ENCODE results near the gene HSD11B2. TPM values are rescaled to one million over a fixed set of nuclear protein-coding genes. Genes with fewer than 3 reads are reported as not detected.

The HSD11B2 gene
- total RNA-seq, 1 experiment from 2014 or later = 2.4 TPM

DNA sequence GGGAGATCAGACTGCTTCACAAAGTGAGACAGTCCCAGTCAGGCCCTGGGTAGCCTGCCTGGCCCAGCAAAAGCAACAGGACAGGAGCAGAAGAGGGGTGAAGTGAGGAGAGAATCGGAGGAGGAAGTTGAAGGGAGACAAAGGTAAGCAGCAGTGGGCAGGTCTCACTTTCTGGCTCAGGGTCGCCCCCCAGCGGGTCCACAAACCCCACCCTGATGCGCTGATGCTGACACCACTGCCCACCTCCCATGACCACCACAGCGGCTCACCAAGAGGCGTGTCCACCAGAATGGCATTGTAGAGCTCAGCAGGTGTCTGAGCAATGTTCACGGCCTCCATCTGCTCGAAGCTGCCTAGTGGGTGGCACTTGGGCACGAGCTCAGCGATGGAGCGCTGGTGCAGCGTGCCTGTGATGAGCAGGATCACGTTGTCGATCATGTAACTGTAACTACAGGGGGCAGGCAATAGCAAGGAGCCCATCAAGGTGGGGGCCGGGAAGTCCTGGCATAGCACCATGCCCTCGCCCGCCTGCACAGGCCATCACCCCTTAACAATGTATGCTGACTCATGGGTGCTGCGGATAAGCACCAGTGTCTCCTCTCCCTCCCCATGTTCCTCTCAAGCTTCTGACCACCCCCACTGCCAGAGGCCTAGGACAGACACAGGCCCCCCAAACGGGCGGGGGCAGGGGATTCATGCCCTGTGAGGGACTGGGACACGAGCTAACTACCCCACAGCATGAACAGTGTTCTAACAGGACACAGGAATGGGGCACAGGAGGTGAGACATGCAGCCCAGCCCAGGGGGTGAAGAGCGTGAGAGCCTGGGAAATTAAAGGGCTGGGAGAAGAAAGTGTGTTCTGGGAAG is 13.6 kb downstream of the HSD11B2 start:
- CTCF ChIA-PET = no interaction called here
- H3K4me3 ChIP-seq (ENCODE audit: low read length) = no peak overlapping the region
- H3K79me2 ChIP-seq (ENCODE audit: low read length) = no peaks in the 10 kb centered on the region
- H3K27me3 ChIP-seq (ENCODE audit: low read length) = no peaks in the 10 kb centered on the region
- no peaks in the 10 kb centered on the region for H3K36me3 ChIP-seq (ENCODE audit: low read depth, low read length)
- no peak overlapping the region for H3K4me2 ChIP-seq (ENCODE audit: low read length)
- H3F3A ChIP-seq (ENCODE audit: low read length, unreplicated experiment) = no peaks in the 10 kb centered on the region
- H3K27ac ChIP-seq (ENCODE audit: low read length) = no peak overlapping the region
- no peaks in the 10 kb centered on the region for H3K4me1 ChIP-seq (ENCODE audit: insufficient read depth, low read length)
- H2AFZ ChIP-seq (ENCODE audit: low read length) = no peak overlapping the region
- no TSS peak for BruUV-seq (replicated peaks)
- H3K9ac ChIP-seq (ENCODE audit: low read length) = no peak overlapping the region
- H4K20me1 ChIP-seq (ENCODE audit: low read length) = no peaks in the 10 kb centered on the region
- H3K9me2 ChIP-seq (replicated peaks; ENCODE audit: low read length) = no peaks in the 10 kb centered on the region
- no peak for DNase-seq
- POLR2A ChIA-PET (ENCODE audit: unreplicated experiment) = interaction anchor here (0.6 kb wide), 1 partner anchor 136 kb away, joined by 4 read pairs; no protein-coding TSS in a partner anchor
- TF ChIP-seq, protein P1, sequence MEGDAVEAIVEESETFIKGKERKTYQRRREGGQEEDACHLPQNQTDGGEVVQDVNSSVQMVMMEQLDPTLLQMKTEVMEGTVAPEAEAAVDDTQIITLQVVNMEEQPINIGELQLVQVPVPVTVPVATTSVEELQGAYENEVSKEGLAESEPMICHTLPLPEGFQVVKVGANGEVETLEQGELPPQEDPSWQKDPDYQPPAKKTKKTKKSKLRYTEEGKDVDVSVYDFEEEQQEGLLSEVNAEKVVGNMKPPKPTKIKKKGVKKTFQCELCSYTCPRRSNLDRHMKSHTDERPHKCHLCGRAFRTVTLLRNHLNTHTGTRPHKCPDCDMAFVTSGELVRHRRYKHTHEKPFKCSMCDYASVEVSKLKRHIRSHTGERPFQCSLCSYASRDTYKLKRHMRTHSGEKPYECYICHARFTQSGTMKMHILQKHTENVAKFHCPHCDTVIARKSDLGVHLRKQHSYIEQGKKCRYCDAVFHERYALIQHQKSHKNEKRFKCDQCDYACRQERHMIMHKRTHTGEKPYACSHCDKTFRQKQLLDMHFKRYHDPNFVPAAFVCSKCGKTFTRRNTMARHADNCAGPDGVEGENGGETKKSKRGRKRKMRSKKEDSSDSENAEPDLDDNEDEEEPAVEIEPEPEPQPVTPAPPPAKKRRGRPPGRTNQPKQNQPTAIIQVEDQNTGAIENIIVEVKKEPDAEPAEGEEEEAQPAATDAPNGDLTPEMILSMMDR (conservative IDR thresholded peaks at IDR 0.05; ENCODE audit: low read depth, low read length) = no peak
- TF ChIP-seq EZH2 (IDR thresholded peaks at IDR 0.05; ENCODE audit: low read length, unreplicated experiment) (no peak), EZH2phosphoT487 (IDR thresholded peaks at IDR 0.05; ENCODE audit: borderline replicate concordance, low read length) (no peak)
- no peak for ATAC-seq
- H3K9me3 ChIP-seq (ENCODE audit: low read length) = no peaks in the 10 kb centered on the region
- intact Hi-C loops (cut with micrococcal nuclease) = no loop called here

DNA sequence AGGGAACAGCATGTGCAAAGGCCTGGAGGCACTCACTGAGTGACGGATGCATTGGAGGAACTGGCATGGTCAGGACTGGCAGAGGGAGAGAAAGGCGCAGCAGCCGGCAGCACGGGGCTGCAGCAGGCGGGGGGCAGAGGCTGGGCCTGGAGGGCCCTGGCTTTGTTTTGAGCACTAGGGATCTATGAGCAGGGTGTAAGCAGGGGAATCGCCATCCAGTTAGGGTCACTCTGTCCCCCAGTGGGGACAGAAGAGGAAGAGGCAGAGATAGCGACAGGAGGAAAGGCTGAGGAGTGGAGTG is 14.2 kb downstream of the HSD11B2 start:
- CTCF ChIA-PET = interaction anchor here (1.0 kb wide), 1 partner anchor 17 kb away, joined by 3 read pairs; no protein-coding TSS in a partner anchor
- H3K4me3 ChIP-seq (ENCODE audit: low read length) = no peak overlapping the region
- no peak for DNase-seq
- no peak overlapping the region for H3K9ac ChIP-seq (ENCODE audit: low read length)
- H2AFZ ChIP-seq (ENCODE audit: low read length) = no peak overlapping the region
- H3F3A ChIP-seq (ENCODE audit: low read length, unreplicated experiment) = no peaks in the 10 kb centered on the region
- H3K79me2 ChIP-seq (ENCODE audit: low read length) = no peaks in the 10 kb centered on the region
- intact Hi-C loops (cut with micrococcal nuclease) = no loop called here
- no peaks in the 10 kb centered on the region for H4K20me1 ChIP-seq (ENCODE audit: low read length)
- no peaks in the 10 kb centered on the region for H3K9me3 ChIP-seq (ENCODE audit: low read length)
- no peak for ATAC-seq
- no peaks in the 10 kb centered on the region for H3K9me2 ChIP-seq (replicated peaks; ENCODE audit: low read length)
- TF ChIP-seq EZH2phosphoT487 (IDR thresholded peaks at IDR 0.05; ENCODE audit: borderline replicate concordance, low read length) (no peak), EZH2 (IDR thresholded peaks at IDR 0.05; ENCODE audit: low read length, unreplicated experiment) (no peak)
- TF ChIP-seq, protein P1 (conservative IDR thresholded peaks at IDR 0.05; ENCODE audit: low read depth, low read length) = no peak
- BruUV-seq (replicated peaks) = no TSS peak
- no peaks in the 10 kb centered on the region for H3K36me3 ChIP-seq (ENCODE audit: low read depth, low read length)
- no peaks in the 10 kb centered on the region for H3K4me1 ChIP-seq (ENCODE audit: insufficient read depth, low read length)
- no peak overlapping the region for H3K4me2 ChIP-seq (ENCODE audit: low read length)
- POLR2A ChIA-PET (ENCODE audit: unreplicated experiment) = no interaction called here
- H3K27me3 ChIP-seq (ENCODE audit: low read length) = no peaks in the 10 kb centered on the region
- H3K27ac ChIP-seq (ENCODE audit: low read length) = no peak overlapping the region

DNA sequence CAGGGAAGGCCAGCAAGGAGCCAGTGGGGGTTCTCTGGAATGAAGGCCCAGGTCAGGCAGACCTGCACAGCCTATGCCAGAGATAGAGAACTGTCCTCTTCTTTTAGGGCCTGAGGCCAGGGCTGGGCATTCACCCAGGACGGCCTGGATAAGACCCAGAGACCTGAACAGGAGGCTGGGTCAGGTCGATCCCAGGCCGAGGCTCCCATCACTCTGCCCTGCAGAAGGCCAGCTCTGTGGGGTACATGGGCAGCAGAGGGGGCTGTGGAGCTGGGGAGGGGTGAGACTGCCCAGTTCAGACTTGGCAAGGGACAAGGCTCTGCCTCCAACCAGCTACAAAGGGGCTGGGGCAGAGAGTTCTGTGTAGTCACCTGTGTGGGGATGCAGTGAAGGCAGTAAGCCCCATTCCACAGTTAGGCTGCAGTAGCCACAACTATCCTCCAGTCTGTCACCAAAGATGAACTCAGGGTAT is 14.6 kb downstream of the HSD11B2 start:
- intact Hi-C loops (cut with micrococcal nuclease) = no loop called here
- ChIA-PET CTCF (interaction anchor here (1.0 kb wide), 1 partner anchor 17 kb away, joined by 3 read pairs; no protein-coding TSS in a partner anchor), POLR2A (ENCODE audit: unreplicated experiment) (no interaction called here)
- H3F3A ChIP-seq (ENCODE audit: low read length, unreplicated experiment) = no peaks in the 10 kb centered on the region
- TF ChIP-seq EZH2phosphoT487 (IDR thresholded peaks at IDR 0.05; ENCODE audit: borderline replicate concordance, low read length) (no peak), EZH2 (IDR thresholded peaks at IDR 0.05; ENCODE audit: low read length, unreplicated experiment) (no peak)
- TF ChIP-seq, protein P1 (conservative IDR thresholded peaks at IDR 0.05; ENCODE audit: low read depth, low read length) = no peak
- H3K9me2 ChIP-seq (replicated peaks; ENCODE audit: low read length) = no peaks in the 10 kb centered on the region
- H3K27ac ChIP-seq (ENCODE audit: low read length) = no peak overlapping the region
- BruUV-seq (replicated peaks) = no TSS peak
- H3K9me3 ChIP-seq (ENCODE audit: low read length) = no peaks in the 10 kb centered on the region
- no peak overlapping the region for H3K4me2 ChIP-seq (ENCODE audit: low read length)
- H4K20me1 ChIP-seq (ENCODE audit: low read length) = no peaks in the 10 kb centered on the region
- no peaks in the 10 kb centered on the region for H3K36me3 ChIP-seq (ENCODE audit: low read depth, low read length)
- no peak overlapping the region for H3K9ac ChIP-seq (ENCODE audit: low read length)
- ATAC-seq (no peak), DNase-seq (no peak)
- H3K27me3 ChIP-seq (ENCODE audit: low read length) = no peaks in the 10 kb centered on the region
- no peaks in the 10 kb centered on the region for H3K79me2 ChIP-seq (ENCODE audit: low read length)
- no peaks in the 10 kb centered on the region for H3K4me1 ChIP-seq (ENCODE audit: insufficient read depth, low read length)
- H2AFZ ChIP-seq (ENCODE audit: low read length) = no peak overlapping the region
- no peak overlapping the region for H3K4me3 ChIP-seq (ENCODE audit: low read length)
